ENCODE measurements around the gene EPB41L2. TPM values are rescaled to one million over a fixed set of nuclear protein-coding genes. Genes with fewer than 3 reads are reported as not detected.

The EPB41L2 gene
- polyA plus RNA-seq, 5 donors: 174 to 333 (median 271) TPM

DNA sequence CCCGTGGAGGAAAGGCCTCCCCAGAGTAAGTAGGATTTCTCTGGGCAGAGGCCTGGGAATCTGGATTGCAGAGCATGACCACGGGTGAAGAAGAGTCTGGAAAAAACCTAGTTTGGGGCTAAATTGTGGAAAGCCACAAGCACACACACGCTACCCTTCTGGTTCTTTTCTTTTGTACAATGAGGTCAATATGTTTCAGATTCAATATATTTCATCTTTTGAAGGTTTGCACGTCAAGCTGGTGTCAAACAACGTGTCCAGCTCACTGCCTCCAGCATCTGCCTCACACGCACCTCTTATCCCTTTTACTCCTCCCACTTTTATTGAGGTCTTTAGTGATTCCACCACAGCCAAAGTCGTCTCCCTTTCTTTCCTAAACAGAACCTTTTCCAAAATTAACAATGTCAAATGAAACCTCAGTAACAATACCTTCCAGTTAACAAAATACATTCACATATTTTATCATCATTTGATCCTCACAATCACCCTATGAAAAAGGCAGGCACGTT lies 773 bp upstream of the EPB41L2 start:
- no peak for DNase-seq

DNA sequence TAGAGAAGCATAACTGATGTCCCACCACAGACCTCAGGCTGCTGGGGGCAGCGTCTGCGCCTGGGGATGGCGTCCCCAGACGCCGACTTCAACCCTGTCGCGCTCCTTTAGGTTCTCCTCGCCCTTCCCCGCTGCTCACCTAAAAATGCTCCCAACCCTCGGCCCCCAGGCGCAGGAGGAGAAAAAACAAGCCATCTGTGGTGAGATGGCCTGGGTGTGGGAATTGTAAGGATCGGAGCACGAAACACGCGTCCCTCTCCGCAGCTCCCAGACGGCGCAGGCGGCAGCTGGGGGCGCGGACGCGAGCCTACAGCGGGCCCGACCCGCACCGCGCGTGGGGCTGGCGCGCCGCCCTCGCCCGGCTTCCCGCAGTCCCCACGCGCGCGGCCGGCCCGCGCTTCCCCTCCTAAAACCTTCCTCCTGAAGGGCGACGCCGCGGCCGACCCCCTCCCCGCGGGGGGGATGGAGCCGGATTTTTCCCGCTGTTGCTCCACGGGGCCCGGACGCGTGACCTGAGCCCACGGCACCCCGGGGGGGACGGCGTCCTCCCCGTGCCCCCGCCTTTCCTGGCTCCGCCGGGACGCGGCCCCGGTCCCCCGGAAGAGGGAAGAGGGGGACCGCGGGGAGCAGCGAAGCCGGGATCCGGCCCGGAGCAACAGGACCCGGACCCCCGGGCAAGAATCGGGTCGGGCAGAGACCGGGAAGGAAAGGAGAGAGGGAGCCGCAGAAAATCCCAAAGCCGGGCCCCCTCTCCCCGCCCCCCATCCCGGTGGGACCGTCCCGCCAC lies 611 bp downstream of the EPB41L2 start:
- DNase-seq: peak in 1 of 2 donors; percentile 30

DNA sequence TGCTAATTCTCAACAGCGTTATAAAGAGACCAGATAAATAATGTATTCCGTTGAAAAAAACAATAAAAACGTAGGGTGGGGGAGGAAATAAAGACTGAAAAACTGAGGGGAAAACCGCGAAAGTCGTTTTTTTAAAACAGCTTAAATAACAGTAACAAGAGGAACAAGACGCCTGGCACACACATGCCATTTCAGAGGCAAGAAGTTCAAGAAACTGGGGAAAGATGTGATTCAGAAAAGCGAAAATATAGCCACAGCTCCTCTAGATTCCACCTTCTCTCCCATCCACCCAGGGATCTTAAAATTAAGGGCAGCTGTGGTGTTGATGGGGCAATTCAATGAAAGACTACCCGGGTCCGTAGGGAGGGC lies 1.3 kb downstream of the EPB41L2 start:
- DNase-seq: no peak

DNA sequence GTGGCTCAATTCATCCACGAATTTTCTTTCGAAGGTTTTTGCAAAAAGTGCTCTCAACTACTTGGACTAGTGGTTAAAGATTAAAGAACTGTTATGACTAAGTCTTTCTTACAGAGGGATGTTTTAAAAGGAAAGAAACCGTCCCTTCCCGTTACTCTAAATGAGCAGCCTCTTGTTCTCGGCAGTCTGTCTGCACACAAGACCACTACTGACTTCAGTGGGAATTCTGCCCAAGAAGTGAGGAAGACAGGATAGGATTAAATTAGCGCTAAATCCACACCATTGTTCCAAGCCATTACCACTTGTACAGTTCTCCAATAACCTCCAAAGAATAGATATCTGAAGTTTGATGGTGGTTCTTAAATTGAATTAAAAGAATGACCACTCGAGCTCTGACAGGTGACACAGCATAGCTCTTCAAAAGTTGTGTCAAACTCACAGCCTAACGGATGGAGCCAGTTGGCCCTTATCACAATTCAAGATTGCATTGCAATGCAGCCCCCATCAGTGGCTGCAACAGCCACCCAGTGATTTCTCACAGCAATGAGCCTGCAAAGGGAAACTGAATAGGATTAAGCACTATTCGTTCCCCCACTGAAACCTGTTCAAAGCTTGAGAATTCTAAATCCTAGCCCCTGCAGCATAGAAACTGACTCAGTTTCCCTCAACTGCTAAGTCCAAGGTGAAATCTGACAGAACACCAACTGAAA lies 1.8 kb downstream of the EPB41L2 start:
- peak in 1 of 2 donors; percentile 13 for DNase-seq

DNA sequence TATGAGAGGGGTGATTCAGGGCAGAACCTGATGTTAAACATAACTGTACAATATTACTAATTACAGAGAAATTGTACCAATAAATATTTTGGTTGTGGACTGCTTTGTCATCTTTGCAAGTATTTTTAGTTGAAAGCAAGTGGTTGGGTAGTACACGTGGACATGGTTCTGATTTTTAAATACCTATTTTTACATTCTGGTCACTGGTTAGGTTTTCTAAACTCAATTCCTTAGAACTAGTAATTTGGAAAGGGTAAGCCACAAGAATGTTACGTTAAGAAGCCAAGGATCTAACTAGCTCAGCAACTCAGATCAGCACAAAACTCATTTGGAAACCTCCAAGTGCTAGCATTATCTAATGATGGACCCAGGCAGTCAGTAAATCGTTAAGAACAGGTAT lies 2.7 kb downstream of the EPB41L2 start:
- no peak for DNase-seq

DNA sequence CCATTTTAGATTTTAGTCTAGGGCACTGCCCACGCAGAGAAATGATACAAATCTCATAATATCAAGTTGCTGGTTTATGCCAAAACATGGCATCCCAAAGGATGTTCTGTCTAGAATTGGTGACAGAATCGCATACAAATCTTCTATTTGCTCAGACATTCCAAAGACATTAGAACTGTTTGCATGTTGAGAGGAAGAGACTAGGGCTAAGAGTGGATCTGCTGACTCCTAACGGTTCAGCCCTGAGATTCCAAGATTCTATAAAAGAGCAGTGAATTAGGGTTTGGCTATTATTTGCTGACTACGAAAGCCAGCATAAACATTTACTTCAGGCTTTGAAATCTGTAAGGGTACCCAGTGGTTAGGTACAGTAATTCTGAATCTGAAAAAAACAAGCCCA lies 3.6 kb downstream of the EPB41L2 start:
- DNase-seq: no peak

DNA sequence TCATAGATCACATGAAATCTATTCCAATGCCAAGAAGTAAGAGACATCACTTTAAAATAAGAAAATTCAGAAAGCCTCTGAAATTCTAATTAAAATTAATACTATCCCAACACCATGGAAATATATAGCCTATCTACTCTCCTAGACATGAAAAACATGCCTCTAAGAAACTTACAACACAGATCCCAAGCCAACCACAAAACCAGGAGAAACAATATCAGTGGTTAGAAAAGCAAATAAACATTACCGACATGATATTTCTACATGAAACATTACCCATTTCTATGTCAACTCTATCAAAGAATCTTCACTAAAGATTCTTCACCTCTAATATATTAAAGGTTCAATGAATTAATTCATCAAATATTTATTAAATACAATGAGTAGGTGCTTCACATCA lies 4.8 kb downstream of the EPB41L2 start:
- no peak for DNase-seq

DNA sequence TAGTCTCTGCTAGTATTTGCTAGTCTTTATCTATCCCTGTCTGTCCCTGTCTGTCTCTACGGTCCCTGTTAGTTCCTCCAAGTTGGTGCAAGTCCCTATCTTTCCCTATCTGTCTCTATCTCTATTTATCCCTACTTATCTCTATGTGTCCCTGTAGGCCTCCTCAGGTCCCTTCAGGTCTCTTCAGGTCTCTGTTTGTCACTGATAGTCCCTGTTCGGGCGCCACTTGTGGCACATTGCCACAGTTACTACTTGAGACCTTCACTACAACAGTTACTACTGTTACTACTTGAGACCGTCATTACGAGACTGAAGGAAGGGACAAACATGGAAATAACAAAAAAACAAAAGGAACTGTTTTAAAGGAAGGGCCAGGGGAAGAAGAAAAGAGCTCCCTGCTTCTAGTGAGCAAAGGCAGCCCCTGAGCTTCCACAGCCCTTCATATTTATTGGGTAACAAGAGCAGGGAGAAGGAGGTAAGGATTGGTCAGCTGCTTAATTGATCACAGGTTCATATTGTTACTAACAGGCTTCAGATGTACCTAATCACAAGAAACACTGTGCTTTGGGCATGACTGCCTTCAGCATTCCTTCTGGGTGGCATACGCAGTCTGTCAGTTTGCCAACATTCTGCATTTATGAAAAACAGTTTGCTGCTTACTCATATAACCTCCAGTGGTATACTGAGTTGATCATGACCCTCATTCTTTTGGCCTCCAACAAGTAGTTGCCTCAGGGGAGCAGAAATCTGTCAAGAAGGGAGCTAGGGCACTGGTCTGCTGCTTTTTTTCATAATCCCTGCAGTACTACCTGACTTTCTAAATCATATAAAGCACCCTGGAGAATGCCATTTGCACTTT lies 8.4 kb downstream of the EPB41L2 start:
- DNase-seq: no peak

DNA sequence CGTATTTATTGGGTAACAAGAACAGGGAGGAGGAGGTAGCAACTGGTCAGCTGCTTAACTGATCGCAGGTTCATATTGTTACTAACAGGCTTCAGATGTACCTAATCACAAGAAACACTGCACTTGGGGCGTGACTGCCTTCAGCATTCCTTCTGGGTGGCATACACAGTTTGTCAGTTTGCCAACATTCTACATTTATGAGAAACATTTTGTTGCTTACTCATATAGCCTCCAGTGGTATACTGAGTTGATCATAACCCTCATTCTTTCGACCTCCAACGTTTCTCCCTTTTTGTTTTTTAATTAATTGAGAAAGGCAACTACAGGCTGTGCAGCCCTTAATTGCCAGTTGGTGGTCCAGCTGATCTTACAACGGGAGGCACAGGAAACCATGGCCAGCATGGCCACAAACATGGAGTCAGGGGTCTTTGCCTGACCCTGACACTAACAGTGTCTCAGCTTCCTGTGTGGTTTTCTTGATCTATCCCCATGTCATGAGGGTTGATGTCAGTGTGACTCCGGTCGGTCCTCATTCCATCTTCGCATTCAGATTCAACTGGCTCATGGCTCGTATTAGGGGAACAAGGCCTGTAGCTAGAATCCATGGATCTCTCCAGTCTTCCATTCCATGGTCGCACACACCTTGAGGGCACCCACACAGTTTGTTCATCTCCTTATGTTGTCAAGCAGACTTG lies 9.4 kb downstream of the EPB41L2 start:
- no peak for DNase-seq

DNA sequence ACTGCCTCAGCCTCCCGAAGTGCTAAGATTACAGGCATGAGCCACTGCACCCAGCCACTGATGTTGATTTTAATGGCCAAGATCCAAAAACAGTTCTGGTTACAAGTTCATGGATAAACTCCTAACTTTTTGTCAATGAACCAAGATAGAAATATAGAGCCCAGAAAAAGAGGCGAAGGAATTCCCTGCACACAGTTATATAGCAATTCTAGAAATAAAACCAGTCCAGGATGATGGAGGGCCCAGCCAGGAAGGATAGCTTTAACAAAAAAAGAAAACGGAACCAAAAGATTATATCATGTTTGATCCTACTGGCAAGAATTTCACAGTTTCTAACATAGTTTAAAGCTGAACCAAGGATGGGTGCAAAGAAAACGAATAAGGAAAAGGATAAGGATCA lies 10.9 kb downstream of the EPB41L2 start:
- DNase-seq: no peak

DNA sequence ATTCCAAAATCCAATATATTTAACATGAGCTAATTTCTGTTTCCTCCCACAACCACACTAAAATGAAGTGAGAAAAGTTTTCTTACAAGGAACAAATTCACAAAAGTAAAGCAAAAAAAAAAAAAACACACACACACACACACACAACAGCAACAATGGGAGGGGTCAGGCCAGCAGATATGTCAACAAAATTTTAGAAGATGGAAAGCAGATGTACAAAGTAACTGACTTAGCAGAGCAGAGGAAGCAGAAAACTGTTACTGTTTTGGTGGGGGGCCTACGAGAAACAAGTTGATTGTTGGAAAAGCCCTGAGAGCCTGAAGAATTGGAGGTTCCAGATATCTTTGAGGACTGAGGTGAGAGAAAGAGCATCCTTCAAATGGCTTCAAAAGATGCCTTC lies 11.7 kb downstream of the EPB41L2 start:
- DNase-seq: no peak

DNA sequence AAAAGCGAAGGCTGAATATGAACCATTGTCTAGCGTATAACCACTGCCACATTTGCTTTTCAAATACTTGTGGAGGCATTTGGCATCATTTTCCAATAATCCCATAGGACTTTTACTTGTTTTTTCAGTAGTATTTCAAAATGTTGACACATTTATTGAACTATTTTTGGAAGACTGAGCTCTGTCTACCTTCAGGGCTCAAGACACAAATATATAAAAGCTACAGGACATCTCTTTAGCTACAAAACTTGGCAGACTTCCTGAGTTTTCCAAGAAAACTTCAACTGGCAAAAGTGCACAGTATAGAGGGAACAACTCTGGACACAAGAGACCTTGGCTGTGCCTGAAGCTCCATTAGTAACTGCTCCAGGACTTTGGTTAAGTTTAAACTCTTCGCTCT lies 13.4 kb downstream of the EPB41L2 start:
- DNase-seq: no peak

DNA sequence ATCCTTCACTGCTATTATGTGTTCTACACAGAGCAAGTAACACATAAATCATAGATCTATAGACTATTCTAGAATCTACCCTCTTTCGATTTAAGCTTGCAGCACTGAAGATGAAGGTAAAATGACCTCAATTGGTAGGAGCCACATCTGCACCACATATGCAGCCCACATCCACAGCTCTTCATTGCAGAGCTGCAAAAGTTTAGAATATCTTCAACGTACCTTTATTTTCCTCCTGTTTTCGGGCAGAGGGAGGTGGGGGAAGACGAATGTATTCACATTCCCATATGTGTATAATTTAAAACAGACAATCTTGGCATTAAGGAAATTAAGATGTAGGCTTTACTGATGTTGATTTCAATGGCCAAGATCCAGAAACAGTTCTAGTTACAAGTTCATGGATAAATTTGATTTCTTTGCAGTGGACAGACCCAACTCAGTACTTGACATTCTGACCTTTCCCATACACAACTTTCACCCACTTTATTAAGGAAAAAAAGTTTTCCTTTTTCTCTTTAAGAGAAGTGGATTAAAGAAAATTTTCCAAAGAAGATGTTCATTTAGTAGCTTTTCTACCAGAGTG lies 14.0 kb downstream of the EPB41L2 start:
- no peak for DNase-seq

DNA sequence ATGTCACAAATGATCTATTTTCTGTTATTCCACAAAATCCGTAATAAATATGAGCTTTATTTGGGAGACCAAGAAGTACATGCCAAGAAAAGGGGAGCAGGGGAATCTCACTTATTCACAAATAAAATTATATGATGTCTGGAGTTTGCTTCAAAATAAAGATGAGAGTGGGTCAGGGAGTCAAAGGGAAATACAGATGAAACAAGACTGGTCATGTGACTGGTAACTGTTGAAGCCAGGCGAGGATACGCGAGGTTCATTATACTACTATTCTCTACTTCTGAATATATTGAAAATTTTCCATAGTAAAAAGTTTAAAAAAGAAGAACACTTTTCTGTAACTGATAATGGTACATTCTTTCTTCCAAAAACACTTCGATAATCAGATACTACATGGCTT lies 14.6 kb downstream of the EPB41L2 start:
- no peak for DNase-seq

DNA sequence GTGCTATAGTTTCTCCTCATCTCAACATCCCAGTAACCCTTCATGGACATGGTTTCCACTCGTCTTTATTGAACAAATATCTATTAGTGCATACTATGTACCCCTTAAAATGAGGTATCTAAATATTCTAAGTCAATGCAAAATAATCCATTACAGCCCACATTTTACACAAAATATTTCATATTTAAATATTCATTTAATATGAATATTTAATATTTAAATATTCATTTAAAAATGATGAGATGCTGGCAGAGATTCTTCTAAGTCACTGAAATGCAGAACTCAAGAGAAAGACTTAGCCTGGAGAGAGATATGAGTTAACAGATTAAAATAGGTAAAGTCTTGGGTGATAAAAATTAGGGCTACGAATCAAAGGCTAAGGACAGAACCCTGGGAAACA lies 17.9 kb downstream of the EPB41L2 start:
- DNase-seq: no peak

DNA sequence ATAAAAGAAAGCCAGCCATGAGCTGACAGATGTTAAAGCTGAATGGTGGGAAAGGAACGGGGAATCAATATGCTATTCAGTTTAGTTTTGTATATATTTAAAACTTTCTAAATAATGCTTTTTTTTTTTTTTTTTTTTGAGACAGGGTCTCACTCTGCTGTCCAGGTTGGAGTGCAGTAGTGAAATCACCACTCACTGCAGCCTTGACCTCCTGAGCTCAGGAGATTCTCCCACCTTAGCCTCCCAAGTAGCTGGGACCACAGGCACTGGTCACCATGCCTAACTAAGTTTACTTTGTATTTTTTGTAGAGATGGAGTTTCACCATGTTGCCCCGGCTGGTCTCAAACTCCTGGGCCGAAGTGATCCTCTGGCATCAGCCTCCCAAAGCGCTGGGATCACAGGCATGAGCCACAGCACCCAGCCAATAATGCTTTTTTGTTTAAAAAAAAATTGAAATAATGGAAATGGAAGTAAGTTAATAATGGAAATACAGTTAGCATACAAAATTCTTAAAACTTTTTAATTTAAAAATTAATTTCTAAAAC lies 19.1 kb downstream of the EPB41L2 start:
- DNase-seq: no peak

DNA sequence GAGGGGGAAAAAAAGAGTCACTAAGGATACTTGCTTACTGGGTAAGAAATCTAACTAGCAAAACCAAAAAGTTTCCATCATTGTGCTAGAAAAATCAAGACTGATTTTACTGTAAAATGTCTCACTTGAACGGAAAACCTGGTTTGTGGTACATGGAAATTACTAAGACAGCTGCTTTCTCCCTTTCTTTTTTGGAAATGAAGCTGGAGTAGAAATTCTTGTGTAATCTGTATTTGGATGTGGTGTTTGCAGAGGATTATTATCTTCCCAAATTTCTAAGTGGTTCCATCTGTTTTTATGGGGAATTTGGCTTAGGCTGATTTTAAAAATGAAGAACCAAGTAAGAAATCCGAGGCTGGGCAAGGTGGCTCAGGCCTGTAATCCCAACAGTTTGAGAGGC lies 20.4 kb downstream of the EPB41L2 start:
- no peak for DNase-seq

DNA sequence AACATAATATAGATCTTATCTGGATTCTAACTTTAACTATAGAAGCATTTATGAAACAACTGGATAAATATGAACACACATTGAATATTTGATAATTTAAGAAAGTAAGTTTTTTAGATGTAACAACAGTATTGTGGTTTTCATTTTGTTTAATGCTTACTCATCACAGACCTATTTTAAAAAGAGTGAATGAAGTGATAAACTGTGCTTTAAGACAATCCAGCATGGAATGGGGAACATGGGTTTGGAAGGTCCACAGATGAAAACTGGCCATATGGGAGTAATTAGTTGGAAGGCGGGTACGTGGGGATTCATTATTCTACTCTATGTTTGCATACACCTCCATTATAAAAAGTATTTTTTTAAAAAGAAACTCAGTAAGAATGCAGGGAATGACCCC lies 21.2 kb downstream of the EPB41L2 start:
- no peak for DNase-seq

DNA sequence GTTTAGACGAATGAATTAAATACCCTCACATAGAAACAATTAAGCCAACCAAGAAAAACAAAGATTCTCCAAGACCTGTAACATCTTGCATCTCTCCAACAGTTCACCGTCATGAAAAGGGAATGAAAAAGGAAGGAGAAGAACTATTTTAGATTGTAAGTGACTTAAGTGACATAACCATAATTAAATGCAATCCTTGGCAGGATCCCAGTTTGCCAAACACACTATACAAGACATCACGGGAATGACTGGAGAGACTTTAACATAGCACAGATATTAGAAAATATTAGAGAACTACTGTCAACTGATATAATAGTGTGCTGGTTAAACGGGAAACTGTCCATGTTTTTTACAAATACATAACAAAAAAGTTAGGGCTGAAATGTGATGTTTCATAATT lies 22.2 kb downstream of the EPB41L2 start:
- DNase-seq: no peak

DNA sequence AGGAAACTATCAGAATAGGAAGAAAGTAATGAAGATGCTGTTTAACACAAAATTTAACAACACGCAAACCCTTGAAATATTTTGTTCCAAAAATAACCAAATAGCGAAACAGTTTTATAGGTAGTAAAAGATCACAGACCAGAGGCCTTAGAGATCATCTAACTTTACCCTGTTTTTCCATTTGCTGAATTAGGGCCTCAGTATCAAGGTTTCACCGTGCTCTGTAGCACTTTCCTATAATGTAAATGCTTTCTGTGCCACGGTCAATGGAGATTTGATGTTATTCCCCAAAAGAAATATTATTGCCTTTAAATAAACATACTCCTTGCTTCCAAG lies 23.7 kb downstream of the EPB41L2 start:
- no peak for DNase-seq
